ENCODE results near the gene LACC1.

- TF ChIP-seq CTCF (IDR thresholded peaks at IDR 0.05) (no peak), POLR2A (IDR thresholded peaks at IDR 0.05) (no peak)
Observed at GRCh38 chr13:43937839-43938238, 58.1 kb downstream of the LACC1 start.
